SK-N-SH (cell line): ENCODE measurements around the gene VCPKMT. TPM values are rescaled to one million over a fixed set of nuclear protein-coding genes. Genes with fewer than 3 reads are reported as not detected.

ENCODE experiments used
- CTCF ChIA-PET: fragments of 300-600, 350-600 bp; formaldehyde crosslinking; extraction: SDS; loops from one replicate; lab custom pipeline; 2021; lab: Yijun Ruan, JAX
- POLR2A ChIA-PET: fragments of 350-600 bp; sonication (Branson Sonifier 250); formaldehyde crosslinking; extraction: SDS; loops from one replicate; lab custom pipeline; 2020; ENCODE audit warnings: antibody characterized with exemption, inconsistent platforms; lab: Yijun Ruan, JAX
- DNase-seq: peaks from one replicate; pipeline ENCODE4 v3.0.0; 2012
- H2AFZ ChIP-seq: fragments of 200-600 bp; sonication (generic); 2 replicates; pipeline ENCODE4 v1.8.1; 2016; ENCODE audit warnings: antibody characterized with exemption, mild to moderate bottlenecking, low read depth
- H3F3A ChIP-seq: fragments of 200-600 bp; sonication (generic); replicated peaks from 2 replicates; pipeline ENCODE3; 2016; ENCODE audit warnings: antibody characterized with exemption, mild to moderate bottlenecking; ENCODE audit not compliant: insufficient read depth
- H3K27ac ChIP-seq, 2 experiments: fragments of 200-500 bp in 1 of 2; fragments of 200-600 bp in 1 of 2; sonication (Bioruptor generic) in 1 of 2; sonication (generic), shearing (Covaris generic) in 1 of 2; 2 replicates each; pipeline versions ENCODE4 v1.5.1 to v1.6.1; 2014 to 2016; ENCODE audit warnings: low read depth in 2 of 2, inconsistent platforms in 1 of 2, low read length in 1 of 2, mild to moderate bottlenecking in 1 of 2, mixed read lengths in 1 of 2
- H3K27me3 ChIP-seq: fragments of 200-600 bp; sonication (generic), shearing (Covaris generic); 2 replicates; pipeline ENCODE4 v1.6.1; 2016; ENCODE audit warnings: mixed run types; ENCODE audit not compliant: insufficient read depth
- H3K36me3 ChIP-seq, 2 experiments: fragments of 200-500 bp in 1 of 2; fragments of 200-600 bp in 1 of 2; sonication (Bioruptor generic) in 1 of 2; sonication (generic) in 1 of 2; replicated peaks in 1 of 2; 2 replicates each; pipeline versions ENCODE3 to v1.5.1; 2014 to 2016; ENCODE audit warnings: low read length in 1 of 2, mild to moderate bottlenecking in 1 of 2; ENCODE audit not compliant: insufficient read depth in 2 of 2, control insufficient read depth in 1 of 2
- H3K4me1 ChIP-seq, 2 experiments: fragments of 200-500 bp in 1 of 2; fragments of 200-600 bp in 1 of 2; sonication (Bioruptor generic) in 1 of 2; sonication (generic), shearing (Covaris generic) in 1 of 2; 2 replicates each; pipeline versions ENCODE4 v1.5.1 to v1.6.1; 2014 to 2016; ENCODE audit warnings: low read depth in 1 of 2, low read length in 1 of 2, mixed run types in 1 of 2; ENCODE audit not compliant: insufficient read depth in 2 of 2, control insufficient read depth in 1 of 2
- H3K4me2 ChIP-seq: fragments of 200-600 bp; sonication (generic), shearing (Covaris generic); 2 replicates; pipeline ENCODE4 v1.6.1; 2017; ENCODE audit warnings: mixed run types
- H3K4me3 ChIP-seq, 2 experiments: fragments of 200-500 bp in 1 of 2; fragments of 200-600 bp in 1 of 2; sonication (Bioruptor generic) in 1 of 2; sonication (generic), shearing (Covaris generic) in 1 of 2; 2 replicates each; pipeline versions ENCODE4 v1.5.1 to v1.8.1; 2014 to 2016; ENCODE audit warnings: low read depth in 2 of 2, inconsistent platforms in 1 of 2, low read length in 1 of 2, mild to moderate bottlenecking in 1 of 2, mixed read lengths in 1 of 2, moderate library complexity in 1 of 2
- H3K79me2 ChIP-seq: fragments of 200-600 bp; sonication (generic); 2 replicates; pipeline ENCODE4 v1.8.1; 2017; ENCODE audit warnings: mild to moderate bottlenecking; ENCODE audit not compliant: insufficient read depth
- H3K9ac ChIP-seq: fragments of 200-600 bp; sonication (generic); 2 replicates; pipeline ENCODE4 v1.6.1; 2017; ENCODE audit warnings: mixed run types
- H3K9me2 ChIP-seq: fragments of 200-600 bp; sonication (generic); 2 replicates; pipeline ENCODE4 v1.6.1; 2017; ENCODE audit warnings: mixed run types
- H3K9me3 ChIP-seq: fragments of 200-600 bp; sonication (generic); 2 replicates; pipeline ENCODE4 v1.6.1; 2017; ENCODE audit warnings: mixed run types, mild to moderate bottlenecking, moderate library complexity
- H4K20me1 ChIP-seq: fragments of 200-600 bp; sonication (generic); 2 replicates; pipeline ENCODE4 v1.6.1; 2017; ENCODE audit warnings: mild to moderate bottlenecking, mixed run types; ENCODE audit not compliant: insufficient read depth
- CHD2 ChIP-seq: fragments of 150-350 bp; IDR thresholded peaks from 2 replicates; pipeline ENCODE4 v1.6.1; 2018; ENCODE audit warnings: low read length; ENCODE audit not compliant: partially characterized antibody
- ELF1 ChIP-seq: IDR thresholded peaks from 2 replicates; pipeline ENCODE4 v1.4.0; 2012
- EP300 ChIP-seq, 2 experiments: IDR thresholded peaks; 2 replicates each; pipeline versions ENCODE4 v1.4.0 to v1.6.1; 2012; ENCODE audit warnings: borderline replicate concordance in 1 of 2, low read depth in 1 of 2, low read length in 1 of 2
- FOSL2 ChIP-seq: IDR thresholded peaks from 2 replicates; pipeline ENCODE4 v1.4.0; 2012; ENCODE audit warnings: low read depth, mild to moderate bottlenecking, moderate library complexity, borderline replicate concordance
- FOXJ3 ChIP-seq: sonication (generic); formaldehyde crosslinking; IDR thresholded peaks from 2 replicates; pipeline ENCODE4 v1.5.1; 2020; ENCODE audit warnings: mild to moderate bottlenecking, missing genetic modification reagents
- FOXM1 ChIP-seq: IDR thresholded peaks from 2 replicates; pipeline ENCODE4 v1.4.0; 2012; ENCODE audit warnings: low read depth, mild to moderate bottlenecking
- GABPA ChIP-seq: IDR thresholded peaks from 2 replicates; pipeline ENCODE4 v1.4.0; 2012; ENCODE audit warnings: low read depth, mild to moderate bottlenecking
- GATA2 ChIP-seq: sonication (generic); formaldehyde crosslinking; IDR thresholded peaks from 2 replicates; pipeline ENCODE4 v1.5.0; 2020; ENCODE audit warnings: mild to moderate bottlenecking, missing genetic modification reagents
- JUND ChIP-seq: IDR thresholded peaks from 2 replicates; pipeline ENCODE4 v1.4.0; 2012
- MEF2A ChIP-seq: IDR thresholded peaks from 2 replicates; pipeline ENCODE4 v1.4.0; 2012; ENCODE audit warnings: low read depth, borderline replicate concordance
- MXI1 ChIP-seq: IDR thresholded peaks from 2 replicates; pipeline ENCODE4 v1.6.1; 2012; ENCODE audit warnings: mild to moderate bottlenecking, low read depth, low read length, improper control_type of control experiment
- NRF1 ChIP-seq: IDR thresholded peaks from 2 replicates; pipeline ENCODE4 v1.6.1; 2012; ENCODE audit warnings: low read depth, mild to moderate bottlenecking, low read length
- POLR2AphosphoS5 ChIP-seq: IDR thresholded peaks from 2 replicates; pipeline ENCODE4 v1.6.1; 2012; ENCODE audit warnings: low read depth, low read length
- RCOR1 ChIP-seq: fragments of 150-350 bp; IDR thresholded peaks from 2 replicates; pipeline ENCODE4 v1.6.1; 2017; ENCODE audit warnings: antibody characterized with exemption, low read length
- REST ChIP-seq: IDR thresholded peaks from 2 replicates; pipeline ENCODE4 v1.6.1; 2012; ENCODE audit warnings: mild to moderate bottlenecking, low read depth, low read length, moderate library complexity
- RXRA ChIP-seq: IDR thresholded peaks from 2 replicates; pipeline ENCODE4 v1.4.0; 2012; ENCODE audit warnings: low read depth, mild to moderate bottlenecking, borderline replicate concordance
- SMC3 ChIP-seq: IDR thresholded peaks from 2 replicates; pipeline ENCODE4 v1.6.1; 2012; ENCODE audit warnings: low read depth, low read length, improper control_type of control experiment
- TCF12 ChIP-seq: IDR thresholded peaks from 2 replicates; pipeline ENCODE4 v1.4.0; 2012
- TEAD4 ChIP-seq: IDR thresholded peaks from 2 replicates; pipeline ENCODE4 v1.4.0; 2012; ENCODE audit warnings: mild to moderate bottlenecking, borderline replicate concordance; ENCODE audit not compliant: insufficient read depth
- USF2 ChIP-seq: fragments of 150-350 bp; IDR thresholded peaks from 2 replicates; pipeline ENCODE4 v1.6.1; 2017; ENCODE audit warnings: antibody characterized with exemption, low read length, low read depth, borderline replicate concordance
- WGBS: methylation state at CpG from one replicate; pipeline ENCODE4 v1.1.6; 2017; ENCODE audit warnings: low lambda C conversion rate; 5-methylcytosine and 5-hydroxymethylcytosine counted together
- polyA plus RNA-seq, 3 experiments: library from polyadenylated mRNA; depleted of rRNA; stranded (reverse); fragments of >200 nt; gene quantifications; 2 replicates each; pipeline ENCODE4 v1.2.3, GENCODE V29; 2012
- TF ChIP-seq, protein P1 (sequence below): IDR thresholded peaks from 2 replicates; pipeline ENCODE4 v1.4.0; 2012; ENCODE audit warnings: low read depth
- TF ChIP-seq, protein P2 (sequence below): IDR thresholded peaks from 2 replicates; pipeline ENCODE4; 2012

Gene VCPKMT
- polyA plus RNA-seq, 1 of the 3 experiments (the other 2 are of a cell fraction) = 7.3 TPM

DNA sequence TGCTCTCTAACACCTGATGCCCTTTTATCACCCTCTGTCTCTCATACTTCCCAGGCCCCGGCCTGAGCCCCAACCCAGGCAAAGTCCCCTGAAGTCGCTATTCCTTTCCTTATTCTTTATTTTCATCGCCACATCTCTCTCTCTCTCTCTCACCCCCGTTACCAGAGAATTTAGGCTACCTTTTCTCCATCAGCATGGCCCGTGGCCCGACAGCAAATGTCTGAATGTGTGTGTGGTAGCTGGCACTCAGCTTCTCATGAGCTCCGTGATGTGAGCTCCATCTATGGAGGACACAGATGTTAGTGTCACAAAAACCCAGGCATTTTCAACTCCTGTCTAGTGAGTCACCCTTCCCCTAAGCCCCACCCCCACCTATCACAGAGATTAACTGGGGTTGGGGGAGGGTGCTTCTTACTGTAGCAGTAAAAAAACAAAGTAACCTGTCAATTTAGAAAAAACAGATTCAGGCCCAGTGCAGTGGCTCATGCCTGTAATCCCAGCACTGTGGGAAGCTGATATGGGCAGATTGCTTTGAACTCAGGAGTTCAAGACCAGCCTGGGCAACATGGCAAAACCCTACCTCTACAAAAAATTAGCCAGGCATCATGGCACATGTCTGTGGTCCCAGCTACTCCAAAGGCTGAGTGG is 53.8 kb downstream of the VCPKMT start (continued):
- TF ChIP-seq REST = no peak
- no peak for TF ChIP-seq MEF2A
- TF ChIP-seq USF2 = no peak
- TF ChIP-seq RCOR1 = no peak
- no peak for TF ChIP-seq GABPA
- TF ChIP-seq CHD2 = peak; percentile 60
- no peak for TF ChIP-seq GATA2 (CRISPR knock-in tag)
- TF ChIP-seq RXRA = peak; percentile 8; the same call in 1 of the 2 replicates
- TF ChIP-seq TCF12 = peak; percentile 74
- no peak for TF ChIP-seq FOXJ3 (CRISPR knock-in tag)
- TF ChIP-seq NRF1 = no peak
- TF ChIP-seq, protein P1, sequence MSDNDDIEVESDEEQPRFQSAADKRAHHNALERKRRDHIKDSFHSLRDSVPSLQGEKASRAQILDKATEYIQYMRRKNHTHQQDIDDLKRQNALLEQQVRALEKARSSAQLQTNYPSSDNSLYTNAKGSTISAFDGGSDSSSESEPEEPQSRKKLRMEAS = no peak

DNA sequence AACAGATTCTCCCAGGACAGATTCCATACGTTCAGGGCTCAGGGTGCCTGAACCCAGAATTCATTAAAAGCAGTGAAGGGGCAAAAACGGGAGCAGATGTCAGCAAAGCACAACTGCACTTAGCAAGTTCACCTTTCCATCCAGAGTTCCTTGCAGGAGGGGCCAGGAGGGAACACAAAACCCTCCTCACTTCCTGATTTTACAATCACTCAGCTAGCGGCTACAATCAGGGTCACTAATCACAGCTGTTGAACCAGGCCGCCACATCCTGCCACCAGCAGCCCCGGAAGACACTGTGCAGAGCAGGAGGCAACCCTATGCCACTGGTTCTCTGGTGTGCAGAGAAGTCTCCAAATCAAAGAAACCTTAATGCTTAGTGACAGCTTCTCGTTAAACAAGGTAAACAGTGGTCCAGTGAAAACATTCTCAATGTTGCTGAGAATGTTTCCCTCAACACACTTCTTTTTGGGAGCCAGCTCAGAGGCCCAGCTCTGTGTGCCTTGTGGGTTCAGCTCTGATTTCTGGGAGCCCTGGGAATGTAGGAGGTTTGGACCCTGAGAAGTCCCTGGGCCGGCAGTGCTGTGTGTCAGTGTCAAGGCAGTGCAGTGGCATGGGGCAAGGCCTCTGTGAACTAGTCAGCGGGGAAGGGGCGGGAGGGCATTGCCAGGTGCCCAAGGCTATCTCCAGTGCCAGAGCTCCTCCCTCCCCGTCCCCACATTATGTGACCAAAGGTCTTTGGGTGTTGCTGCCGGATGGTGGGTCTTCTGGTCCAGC is 54.5 kb downstream of the VCPKMT start:
- peak overlapping the region; percentile 75 for H3K9ac ChIP-seq
- WGBS = 40% methylated on average over 9 of the region's 11 CpGs
- H2AFZ ChIP-seq = peak overlapping the region; percentile 74
- peaks cover 32 to 40% of the 10 kb centered on the region in 2 experiments for H3K4me1 ChIP-seq
- no peaks in the 10 kb centered on the region for H3K79me2 ChIP-seq
- H3K27ac ChIP-seq = peak overlapping the region; percentile 95 to 98
- H3K4me2 ChIP-seq = peak overlapping the region; percentile 55
- no peaks in the 10 kb centered on the region for H3K9me3 ChIP-seq
- H3K27me3 ChIP-seq = no peaks in the 10 kb centered on the region
- no peaks in the 10 kb centered on the region for H3K36me3 ChIP-seq
- peaks cover 35% of the 10 kb centered on the region for H3F3A ChIP-seq
- DNase-seq = peak; percentile 83
- no peaks in the 10 kb centered on the region for H3K9me2 ChIP-seq
- no peaks in the 10 kb centered on the region for H4K20me1 ChIP-seq
- H3K4me3 ChIP-seq = no peak overlapping the region
- ChIA-PET CTCF (interaction anchor here (0.5 to 3.5 kb wide), 14 partner anchors 8 to 801 kb away, joined by 3 to 17 read pairs (median 4); no protein-coding TSS in a partner anchor), POLR2A (interaction anchor here (0.7 to 2.4 kb wide), 3 partner anchors 10 to 170 kb away, joined by 3 to 7 read pairs (median 3); no protein-coding TSS in a partner anchor)
- TF ChIP-seq JUND (peak; percentile 24; the same call in 1 of the 2 replicates), RCOR1 (peak; percentile 22; the same call in 1 of the 2 replicates), TEAD4 (no peak), GATA2 (CRISPR knock-in tag) (peak; percentile 87), TCF12 (peak; percentile 93), FOXM1 (no peak), ELF1 (peak; percentile 39; the same call in 1 of the 2 replicates), FOXJ3 (CRISPR knock-in tag) (peak; percentile 99), POLR2AphosphoS5 (peak; percentile 86), CHD2 (peak; percentile 78), EP300 (IDR thresholded peaks at IDR 0.05; ENCODE audit: borderline replicate concordance in 1 of 2, low read depth in 1 of 2, low read length in 1 of 2) (peak; percentile 53 to 91; a peak in 3 of 4 replicates), FOSL2 (no peak; the same call in 1 of the 2 replicates), MXI1 (peak; percentile 57; the same call in 1 of the 2 replicates), RXRA (no peak), SMC3 (no peak; the same call in 1 of the 2 replicates)
- TF ChIP-seq, protein P2, sequence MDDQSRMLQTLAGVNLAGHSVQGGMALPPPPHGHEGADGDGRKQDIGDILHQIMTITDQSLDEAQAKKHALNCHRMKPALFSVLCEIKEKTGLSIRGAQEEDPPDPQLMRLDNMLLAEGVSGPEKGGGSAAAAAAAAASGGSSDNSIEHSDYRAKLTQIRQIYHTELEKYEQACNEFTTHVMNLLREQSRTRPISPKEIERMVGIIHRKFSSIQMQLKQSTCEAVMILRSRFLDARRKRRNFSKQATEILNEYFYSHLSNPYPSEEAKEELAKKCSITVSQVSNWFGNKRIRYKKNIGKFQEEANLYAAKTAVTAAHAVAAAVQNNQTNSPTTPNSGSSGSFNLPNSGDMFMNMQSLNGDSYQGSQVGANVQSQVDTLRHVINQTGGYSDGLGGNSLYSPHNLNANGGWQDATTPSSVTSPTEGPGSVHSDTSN = peak; percentile 89
